HCT116 (cell line): Measurements from ENCODE around the gene TUG1. TPM values are rescaled to one million over a fixed set of nuclear protein-coding genes. Genes with fewer than 3 reads are reported as not detected.

Experiments
- ATAC-seq: fragments of 200-7000 bp; cut with Tn5 transposase; 2 replicates; pipeline ENCODE4 v1.9.1; 2020; ENCODE audit warnings: mild to moderate bottlenecking, moderate library complexity
- BruUV-seq: library from RNA; stranded (reverse); fragments of 400-500 nt; replicated peaks from 2 replicates; lab custom pipeline; 2021; lab: Mats Ljungman, UMichigan
- CTCF ChIA-PET: fragments of 300-600 bp; sonication (Branson Sonifier 250); formaldehyde crosslinking; loops from one replicate; lab custom pipeline; 2021; ENCODE audit warnings: antibody characterized with exemption; lab: Charles Lee
- POLR2A ChIA-PET: fragments of 300-600, 350-600 bp; sonication (Branson Sonifier 250); formaldehyde crosslinking; loops from one replicate; lab custom pipeline; 2021; ENCODE audit warnings: antibody characterized with exemption; lab: Charles Lee
- RAD21 ChIA-PET, 2 experiments: fragments of 300-600 bp; sonication (Branson Sonifier 250); formaldehyde crosslinking; loops; one replicate each; lab custom pipeline; 2023; ENCODE audit warnings: low total read pairs in 2 of 2; ENCODE audit not compliant: uncharacterized antibody in 2 of 2, unreplicated experiment in 2 of 2, low non-redundant PET in 1 of 2; lab: Charles Lee
- DNase-seq: peaks from one replicate; pipeline ENCODE4 v3.0.0-alpha.2; 2010; ENCODE audit warnings: low read depth, low spot score
- H2AFZ ChIP-seq: fragments of 200-600 bp; shearing (Covaris generic), sonication (generic); 2 replicates; pipeline ENCODE4 v1.6.1; 2017; ENCODE audit warnings: low read depth, mixed run types, mixed read lengths, antibody characterized with exemption, low read length; ENCODE audit not compliant: poor library complexity, severe bottlenecking
- H3K27ac ChIP-seq: 2 replicates; pipeline ENCODE4 v1.5.1; 2012; ENCODE audit warnings: low read depth, low read length
- H3K27me3 ChIP-seq: fragments of 200-600 bp; sonication (generic); 2 replicates; pipeline ENCODE4 v1.6.1; 2016; ENCODE audit warnings: mixed run types, low read length, mixed read lengths; ENCODE audit not compliant: insufficient read depth
- H3K36me3 ChIP-seq, 2 experiments: fragments of 200-500 bp in 1 of 2; fragments of 200-600 bp in 1 of 2; sonication (Bioruptor generic) in 1 of 2; sonication (generic) in 1 of 2; 2 replicates each; pipeline versions ENCODE4 v1.5.1 to v1.6.1; 2014 to 2016; ENCODE audit warnings: low read length in 2 of 2, inconsistent platforms in 1 of 2, mixed read lengths in 1 of 2, mixed run types in 1 of 2; ENCODE audit not compliant: insufficient read depth in 2 of 2, control insufficient read depth in 1 of 2
- H3K4me1 ChIP-seq, 2 experiments: fragments of 200-600 bp in 1 of 2; sonication (generic) in 1 of 2; 2 replicates each; pipeline versions ENCODE4 v1.5.1 to v1.6.1; 2012 to 2017; ENCODE audit warnings: low read length in 2 of 2, inconsistent platforms in 1 of 2, mild to moderate bottlenecking in 1 of 2, mixed read lengths in 1 of 2, mixed run types in 1 of 2, moderate library complexity in 1 of 2; ENCODE audit not compliant: insufficient read depth in 2 of 2, control insufficient read depth in 1 of 2
- H3K4me2 ChIP-seq: fragments of 200-600 bp; sonication (generic); 2 replicates; pipeline ENCODE4 v1.6.1; 2017; ENCODE audit warnings: mixed run types, low read length, mixed read lengths
- H3K4me3 ChIP-seq, 2 experiments: fragments of 200-600 bp in 1 of 2; sonication (generic) in 1 of 2; replicated peaks in 1 of 2; 2 replicates each; pipeline ENCODE4 v1.5.1; 2011 to 2016; ENCODE audit warnings: low read length in 2 of 2, control low read depth in 1 of 2, low read depth in 1 of 2, mild to moderate bottlenecking in 1 of 2, mixed read lengths in 1 of 2, mixed run types in 1 of 2
- H3K79me2 ChIP-seq: fragments of 200-600 bp; sonication (generic); 2 replicates; pipeline ENCODE4 v1.6.1; 2017; ENCODE audit warnings: mild to moderate bottlenecking, mixed run types, low read length, moderate library complexity, mixed read lengths; ENCODE audit not compliant: insufficient read depth
- H3K9ac ChIP-seq: fragments of 200-600 bp; sonication (generic); 2 replicates; pipeline ENCODE4 v1.6.1; 2016; ENCODE audit warnings: low read length, mixed read lengths
- H3K9me2 ChIP-seq: fragments of 200-600 bp; sonication (generic), shearing (Covaris generic); 2 replicates; pipeline ENCODE4 v1.6.1; 2017; ENCODE audit warnings: mixed run types, mild to moderate bottlenecking, moderate library complexity; ENCODE audit not compliant: insufficient read depth
- H3K9me3 ChIP-seq, 2 experiments: fragments of 200-500 bp in 1 of 2; fragments of 200-600 bp in 1 of 2; sonication (Bioruptor generic) in 1 of 2; sonication (generic) in 1 of 2; 2 replicates each; pipeline ENCODE4 v1.6.1; 2014 to 2017; ENCODE audit warnings: low read length in 2 of 2, mixed read lengths in 2 of 2, inconsistent platforms in 1 of 2, low read depth in 1 of 2, mild to moderate bottlenecking in 1 of 2, mixed run types in 1 of 2, moderate library complexity in 1 of 2; ENCODE audit not compliant: control insufficient read depth in 1 of 2, insufficient read depth in 1 of 2
- H4K20me1 ChIP-seq: fragments of 200-600 bp; sonication (generic), shearing (Covaris generic); 2 replicates; pipeline ENCODE4 v1.6.1; 2017; ENCODE audit warnings: mixed run types, mild to moderate bottlenecking, moderate library complexity; ENCODE audit not compliant: insufficient read depth
- ATF3 ChIP-seq: IDR thresholded peaks from 2 replicates; pipeline ENCODE4 v1.6.1; 2012
- ELF1 ChIP-seq: IDR thresholded peaks from 2 replicates; pipeline ENCODE4 v1.6.1; 2012; ENCODE audit warnings: low read depth, borderline replicate concordance
- EZH2 ChIP-seq: fragments of 200-600 bp; sonication (generic); IDR thresholded peaks from 2 replicates; pipeline ENCODE4 v1.6.1; 2017; ENCODE audit warnings: antibody characterized with exemption, mixed run types
- EZH2phosphoT487 ChIP-seq: fragments of 200-600 bp; IDR thresholded peaks from 2 replicates; pipeline ENCODE4 v1.6.1; 2018; ENCODE audit warnings: antibody characterized with exemption, borderline replicate concordance
- SIN3A ChIP-seq: IDR thresholded peaks from 2 replicates; pipeline ENCODE4 v1.6.1; 2012; ENCODE audit warnings: low read depth
- SP1 ChIP-seq: IDR thresholded peaks from 2 replicates; pipeline ENCODE4 v1.6.1; 2012; ENCODE audit warnings: low read depth
- SRF ChIP-seq: IDR thresholded peaks from 2 replicates; pipeline ENCODE4 v1.6.1; 2012; ENCODE audit warnings: low read depth
- ZBTB33 ChIP-seq: IDR thresholded peaks from 2 replicates; pipeline ENCODE4 v1.6.1; 2011; ENCODE audit warnings: mild to moderate bottlenecking, low read length, moderate library complexity; ENCODE audit not compliant: insufficient replicate concordance; ENCODE audit errors: extremely low read depth
- ZNF274 ChIP-seq: fragments of 200-500 bp; sonication (Bioruptor generic); IDR thresholded peaks from 2 replicates; pipeline ENCODE4 v1.6.1; 2014; ENCODE audit warnings: mild to moderate bottlenecking, low read depth, low read length, inconsistent platforms
- intact Hi-C: fragments of 100-400 bp; cut with micrococcal nuclease; formaldehyde crosslinking; loops from 2 replicates; pipeline ENCODE4 v1.10.0; 2022
- total RNA-seq: library from RNA; stranded (reverse); gene quantifications from one replicate; pipeline ENCODE4 v1.2.1, GENCODE V29; 2021; ENCODE audit not compliant: unreplicated experiment
- TF ChIP-seq, protein P1 (sequence below), 3 experiments: fragments of 200-600 bp in 1 of 3; sonication (generic) in 1 of 3; IDR thresholded peaks in 2 of 3; conservative IDR thresholded peaks in 1 of 3; 2 replicates each; pipeline ENCODE4 v1.5.1; 2012 to 2017; ENCODE audit warnings: low read depth in 2 of 3, low read length in 2 of 3, antibody characterized with exemption in 1 of 3, borderline replicate concordance in 1 of 3, control low read depth in 1 of 3, mild to moderate bottlenecking in 1 of 3, mixed read lengths in 1 of 3, mixed run types in 1 of 3, moderate library complexity in 1 of 3; ENCODE audit not compliant: insufficient read depth in 1 of 3

Gene TUG1
- total RNA-seq, 1 experiment from 2014 or later: 45.0 TPM

DNA sequence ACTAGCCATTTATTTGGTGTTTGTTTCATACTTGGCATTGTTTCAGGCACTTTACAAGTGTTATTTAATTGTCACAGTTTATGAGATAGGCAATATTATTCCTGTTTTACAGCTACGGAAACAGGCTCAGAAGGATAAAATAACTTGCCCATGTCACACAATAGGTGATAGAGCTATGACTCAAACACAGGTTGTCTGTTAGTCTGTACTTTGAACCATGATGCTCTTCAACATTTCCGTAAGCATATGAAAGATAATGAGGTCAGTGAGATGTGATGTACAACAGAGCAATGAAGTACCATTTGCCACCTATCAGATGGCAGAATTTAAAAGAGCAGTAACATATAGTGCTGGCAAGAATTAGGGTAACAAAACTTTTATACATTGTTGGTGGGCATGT, 15.3 kb downstream of the TUG1 start:
- POLR2A ChIA-PET: no interaction called here
- TF ChIP-seq EZH2: no peak
- TF ChIP-seq ZNF274: no peak
- no peak for TF ChIP-seq ZBTB33
- TF ChIP-seq ELF1: no peak
- no peak for TF ChIP-seq EZH2phosphoT487
- no peak for TF ChIP-seq SP1
- TF ChIP-seq, protein P1, sequence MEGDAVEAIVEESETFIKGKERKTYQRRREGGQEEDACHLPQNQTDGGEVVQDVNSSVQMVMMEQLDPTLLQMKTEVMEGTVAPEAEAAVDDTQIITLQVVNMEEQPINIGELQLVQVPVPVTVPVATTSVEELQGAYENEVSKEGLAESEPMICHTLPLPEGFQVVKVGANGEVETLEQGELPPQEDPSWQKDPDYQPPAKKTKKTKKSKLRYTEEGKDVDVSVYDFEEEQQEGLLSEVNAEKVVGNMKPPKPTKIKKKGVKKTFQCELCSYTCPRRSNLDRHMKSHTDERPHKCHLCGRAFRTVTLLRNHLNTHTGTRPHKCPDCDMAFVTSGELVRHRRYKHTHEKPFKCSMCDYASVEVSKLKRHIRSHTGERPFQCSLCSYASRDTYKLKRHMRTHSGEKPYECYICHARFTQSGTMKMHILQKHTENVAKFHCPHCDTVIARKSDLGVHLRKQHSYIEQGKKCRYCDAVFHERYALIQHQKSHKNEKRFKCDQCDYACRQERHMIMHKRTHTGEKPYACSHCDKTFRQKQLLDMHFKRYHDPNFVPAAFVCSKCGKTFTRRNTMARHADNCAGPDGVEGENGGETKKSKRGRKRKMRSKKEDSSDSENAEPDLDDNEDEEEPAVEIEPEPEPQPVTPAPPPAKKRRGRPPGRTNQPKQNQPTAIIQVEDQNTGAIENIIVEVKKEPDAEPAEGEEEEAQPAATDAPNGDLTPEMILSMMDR (IDR thresholded peaks at IDR 0.05 in 2 of 3, conservative IDR thresholded peaks at IDR 0.05 in 1 of 3; ENCODE audit: borderline replicate concordance in 1 of 3, insufficient read depth in 1 of 3, low read depth in 2 of 3, low read length in 2 of 3): no peak
- no peak for TF ChIP-seq ATF3
- no peak for TF ChIP-seq SRF
- TF ChIP-seq SIN3A: no peak
- no peak for ATAC-seq
- no peaks in the 10 kb centered on the region for H3K36me3 ChIP-seq
- no peaks in the 10 kb centered on the region for H3K27me3 ChIP-seq
- no peaks in the 10 kb centered on the region for H3K4me1 ChIP-seq
- H2AFZ ChIP-seq: no peak overlapping the region
- no peak for DNase-seq
- no TSS peak for BruUV-seq
- H3K9me3 ChIP-seq: no peaks in the 10 kb centered on the region
- no peak overlapping the region for H3K27ac ChIP-seq
- no peak overlapping the region for H3K4me3 ChIP-seq
- no peak overlapping the region for H3K9ac ChIP-seq
- CTCF ChIA-PET: no interaction called here
- no peak overlapping the region for H3K4me2 ChIP-seq
- H4K20me1 ChIP-seq: no peaks in the 10 kb centered on the region
- RAD21 ChIA-PET: no interaction called here
- H3K79me2 ChIP-seq: no peaks in the 10 kb centered on the region
- intact Hi-C loops: no loop called here
- H3K9me2 ChIP-seq: no peaks in the 10 kb centered on the region
